ENCODE data around the gene ITCH. TPM values are rescaled to one million over a fixed set of nuclear protein-coding genes. Genes with fewer than 3 reads are reported as not detected.

ITCH gene
- total RNA-seq, 1 experiment from 2014 or later: 138 TPM

DNA sequence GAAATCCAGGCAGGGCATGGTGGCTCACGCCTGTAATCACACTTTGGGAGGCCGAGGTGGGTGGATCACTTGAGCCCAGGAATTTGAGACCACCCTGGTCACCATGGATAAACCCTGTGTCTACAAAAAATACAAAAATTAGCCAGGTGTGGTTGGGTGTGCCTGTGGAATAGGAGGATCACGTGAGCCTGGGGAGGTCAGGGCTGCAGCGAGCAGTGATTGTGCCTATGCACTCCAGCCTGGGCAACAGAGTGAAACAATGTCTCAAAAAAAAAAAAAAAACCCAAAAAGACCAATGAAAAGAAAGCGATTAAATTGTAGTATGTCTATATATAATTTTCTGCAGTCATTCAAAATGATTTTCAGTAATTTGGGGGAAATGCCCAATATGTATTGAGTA lies 70.3 kb downstream of the ITCH start:
- H3K9me3 ChIP-seq: no peaks in the 10 kb centered on the region
- no peak for DNase-seq
- Mint-ChIP-seq H3K4me1 (ENCODE audit: low read depth, unreplicated experiment) (peaks cover 19% of the 10 kb centered on the region), H3K36me3 (ENCODE audit: insufficient read depth, unreplicated experiment) (peaks cover 70% of the 10 kb centered on the region), H3K9me3 (ENCODE audit: unreplicated experiment) (no peaks in the 10 kb centered on the region), H3K27me3 (ENCODE audit: insufficient read depth, unreplicated experiment) (no peaks in the 10 kb centered on the region), H3K4me3 (ENCODE audit: unreplicated experiment) (no peak overlapping the region), H3K27ac (ENCODE audit: unreplicated experiment) (no peak overlapping the region)
- ChIA-PET POLR2A (no interaction called here), CTCF (no interaction called here)
- no peaks in the 10 kb centered on the region for H3K36me3 ChIP-seq (ENCODE audit: control insufficient read depth, insufficient read depth, low read length)
- no peak overlapping the region for H3K4me3 ChIP-seq (ENCODE audit: low read depth, low read length)
- BruUV-seq (replicated peaks): no TSS peak
- TF ChIP-seq, protein P1, sequence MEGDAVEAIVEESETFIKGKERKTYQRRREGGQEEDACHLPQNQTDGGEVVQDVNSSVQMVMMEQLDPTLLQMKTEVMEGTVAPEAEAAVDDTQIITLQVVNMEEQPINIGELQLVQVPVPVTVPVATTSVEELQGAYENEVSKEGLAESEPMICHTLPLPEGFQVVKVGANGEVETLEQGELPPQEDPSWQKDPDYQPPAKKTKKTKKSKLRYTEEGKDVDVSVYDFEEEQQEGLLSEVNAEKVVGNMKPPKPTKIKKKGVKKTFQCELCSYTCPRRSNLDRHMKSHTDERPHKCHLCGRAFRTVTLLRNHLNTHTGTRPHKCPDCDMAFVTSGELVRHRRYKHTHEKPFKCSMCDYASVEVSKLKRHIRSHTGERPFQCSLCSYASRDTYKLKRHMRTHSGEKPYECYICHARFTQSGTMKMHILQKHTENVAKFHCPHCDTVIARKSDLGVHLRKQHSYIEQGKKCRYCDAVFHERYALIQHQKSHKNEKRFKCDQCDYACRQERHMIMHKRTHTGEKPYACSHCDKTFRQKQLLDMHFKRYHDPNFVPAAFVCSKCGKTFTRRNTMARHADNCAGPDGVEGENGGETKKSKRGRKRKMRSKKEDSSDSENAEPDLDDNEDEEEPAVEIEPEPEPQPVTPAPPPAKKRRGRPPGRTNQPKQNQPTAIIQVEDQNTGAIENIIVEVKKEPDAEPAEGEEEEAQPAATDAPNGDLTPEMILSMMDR (IDR thresholded peaks at IDR 0.05; ENCODE audit: insufficient read depth in 1 of 2, low read depth in 1 of 2, low read length in 1 of 2, severe bottlenecking in 1 of 2, unreplicated experiment in 1 of 2): no peak
- H3K4me1 ChIP-seq: peaks cover 11% of the 10 kb centered on the region
- no peaks in the 10 kb centered on the region for H3K27me3 ChIP-seq (replicated peaks; ENCODE audit: control insufficient read depth, insufficient read depth, low read length)
- intact Hi-C loops (cut with micrococcal nuclease; ENCODE audit: unreplicated experiment): no loop called here

DNA sequence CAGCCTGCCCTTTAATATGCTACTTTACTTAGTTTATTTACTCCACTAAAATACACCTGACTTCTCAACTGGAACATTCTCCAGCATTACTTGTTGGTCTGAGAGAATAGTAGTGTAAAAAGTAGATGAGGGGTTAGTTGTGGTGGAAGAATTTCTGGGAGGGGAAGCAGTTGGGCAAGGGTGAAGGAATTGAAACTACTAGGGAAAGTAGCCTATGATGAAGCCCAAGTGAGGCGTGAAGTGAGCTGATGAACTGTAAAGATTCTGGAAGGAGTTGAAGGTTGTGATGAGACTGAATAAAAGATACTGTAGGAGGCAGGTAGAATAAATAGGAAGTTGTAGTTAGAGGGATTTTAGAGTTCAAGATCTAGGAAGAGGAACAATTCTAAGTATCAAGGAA lies 72.5 kb downstream of the ITCH start:
- Mint-ChIP-seq H3K4me1 (ENCODE audit: low read depth, unreplicated experiment) (peaks cover 17% of the 10 kb centered on the region), H3K27ac (ENCODE audit: unreplicated experiment) (no peak overlapping the region)
- DNase-seq: no peak

GRCh38 chr20:34437330-34437986 lies 74.4 kb downstream of the ITCH start:
- no peak overlapping the region for H3K4me3 Mint-ChIP-seq (ENCODE audit: unreplicated experiment)
- H3K4me3 ChIP-seq (ENCODE audit: low read depth, low read length): no peak overlapping the region
- peaks cover 6% of the 10 kb centered on the region for H3K4me1 Mint-ChIP-seq (ENCODE audit: low read depth, unreplicated experiment)
- no peaks in the 10 kb centered on the region for H3K27me3 Mint-ChIP-seq (ENCODE audit: insufficient read depth, unreplicated experiment)
- intact Hi-C loops (cut with micrococcal nuclease; ENCODE audit: unreplicated experiment): no loop called here
- no peak overlapping the region for H3K27ac Mint-ChIP-seq (ENCODE audit: unreplicated experiment)
- no peaks in the 10 kb centered on the region for H3K9me3 Mint-ChIP-seq (ENCODE audit: unreplicated experiment)
- no TSS peak for BruUV-seq (replicated peaks)
- CTCF ChIA-PET: interaction anchor here (0.6 to 2.3 kb wide), 3 partner anchors 9 to 125 kb away, joined by 3 to 17 read pairs (median 7); no protein-coding TSS in a partner anchor
- H3K36me3 ChIP-seq (ENCODE audit: control insufficient read depth, insufficient read depth, low read length): peaks cover 4% of the 10 kb centered on the region; the same call in 1 of the 2 replicates
- TF ChIP-seq, protein P1 (IDR thresholded peaks at IDR 0.05; ENCODE audit: insufficient read depth in 1 of 2, low read depth in 1 of 2, low read length in 1 of 2, severe bottlenecking in 1 of 2, unreplicated experiment in 1 of 2): no peak
- POLR2A ChIA-PET: interaction anchor here (0.5 kb wide), 1 partner anchor 18 kb away, joined by 5 read pairs; no protein-coding TSS in a partner anchor
- no peak for DNase-seq
- no peaks in the 10 kb centered on the region for H3K9me3 ChIP-seq
- no peaks in the 10 kb centered on the region for H3K27me3 ChIP-seq (replicated peaks; ENCODE audit: control insufficient read depth, insufficient read depth, low read length)
- H3K4me1 ChIP-seq: no peaks in the 10 kb centered on the region
- peaks cover 76% of the 10 kb centered on the region for H3K36me3 Mint-ChIP-seq (ENCODE audit: insufficient read depth, unreplicated experiment)

More for the DNA sequence above, 72.5 kb downstream of the ITCH start:
- Mint-ChIP-seq H3K4me3 (ENCODE audit: unreplicated experiment) (no peak overlapping the region), H3K36me3 (ENCODE audit: insufficient read depth, unreplicated experiment) (peaks cover 69% of the 10 kb centered on the region), H3K9me3 (ENCODE audit: unreplicated experiment) (no peaks in the 10 kb centered on the region), H3K27me3 (ENCODE audit: insufficient read depth, unreplicated experiment) (no peaks in the 10 kb centered on the region)
- Histone ChIP-seq H3K27me3 (replicated peaks; ENCODE audit: control insufficient read depth, insufficient read depth, low read length) (no peaks in the 10 kb centered on the region), H3K4me3 (ENCODE audit: low read depth, low read length) (no peak overlapping the region), H3K4me1 (peaks cover 8% of the 10 kb centered on the region), H3K9me3 (no peaks in the 10 kb centered on the region), H3K36me3 (ENCODE audit: control insufficient read depth, insufficient read depth, low read length) (no peaks in the 10 kb centered on the region)
- BruUV-seq (replicated peaks): no TSS peak
- intact Hi-C loops (cut with micrococcal nuclease; ENCODE audit: unreplicated experiment): no loop called here
- ChIA-PET POLR2A (no interaction called here), CTCF (interaction anchor here (1.4 kb wide), 1 partner anchor 123 kb away, joined by 5 read pairs; no protein-coding TSS in a partner anchor)
- TF ChIP-seq, protein P1 (IDR thresholded peaks at IDR 0.05; ENCODE audit: insufficient read depth in 1 of 2, low read depth in 1 of 2, low read length in 1 of 2, severe bottlenecking in 1 of 2, unreplicated experiment in 1 of 2): no peak
